K562 (cell line): ENCODE results near the gene SIK3.

ENCODE experiments used
- ARHGAP35 ChIP-seq: fragments of 450-650 bp; IDR thresholded peaks from 2 replicates; pipeline ENCODE4 v1.6.1; 2018; ENCODE audit not compliant: partially characterized antibody
- CTCF ChIP-seq, 3 experiments: IDR thresholded peaks in 2 of 3; conservative IDR thresholded peaks in 1 of 3; 2 replicates each; pipeline ENCODE4 v1.5.1; 2011 to 2012; ENCODE audit warnings: low read length in 3 of 3, mild to moderate bottlenecking in 3 of 3, control low read depth in 2 of 3, improper control_type of control experiment in 1 of 3, inconsistent platforms in 1 of 3, low read depth in 1 of 3, mixed read lengths in 1 of 3, moderate library complexity in 1 of 3; ENCODE audit not compliant: insufficient read depth in 2 of 3
- KDM5B ChIP-seq: fragments of 200-600 bp; sonication (generic); IDR thresholded peaks from 2 replicates; pipeline ENCODE4 v1.6.1; 2012; ENCODE audit warnings: low read depth, mild to moderate bottlenecking, moderate library complexity, low read length, control low read depth, inconsistent platforms; ENCODE audit not compliant: insufficient replicate concordance
- PCBP1 ChIP-seq: fragments of 200-400 bp; formaldehyde crosslinking; IDR thresholded peaks from 2 replicates; pipeline ENCODE4 v1.6.1; 2018; ENCODE audit warnings: mild to moderate bottlenecking, low read depth, low read length; ENCODE audit not compliant: poor library complexity, severe bottlenecking
- POLR2G ChIP-seq: fragments of 200-400 bp; formaldehyde crosslinking; IDR thresholded peaks from 2 replicates; pipeline ENCODE4 v1.6.1; 2017; ENCODE audit warnings: low read depth, mild to moderate bottlenecking, antibody characterized with exemption, low read length, moderate library complexity
- RAD21 ChIP-seq, 2 experiments: fragments of 250-450 bp in 1 of 2; fragments of 450-650 bp in 1 of 2; sonication (Bioruptor Pico) in 1 of 2; formaldehyde crosslinking in 1 of 2; IDR thresholded peaks in 1 of 2; conservative IDR thresholded peaks in 1 of 2; 2 replicates each; pipeline versions ENCODE4 v1.4.0 to v1.8.0; 2020 to 2022; ENCODE audit warnings: mild to moderate bottlenecking in 2 of 2, moderate library complexity in 1 of 2
- ZNF668 ChIP-seq: fragments of 250-450 bp; sonication (Bioruptor Pico); IDR thresholded peaks from 2 replicates; pipeline ENCODE4 v1.8.0; 2022; ENCODE audit warnings: mild to moderate bottlenecking, inconsistent platforms

- no peak for TF ChIP-seq CTCF (IDR thresholded peaks at IDR 0.05 in 2 of 3, conservative IDR thresholded peaks at IDR 0.05 in 1 of 3; ENCODE audit: insufficient read depth in 2 of 3, low read depth in 1 of 3, low read length in 3 of 3)
- TF ChIP-seq ARHGAP35: no peak
- no peak for TF ChIP-seq ZNF668 (CRISPR knock-in tag)
- TF ChIP-seq RAD21 (CRISPR knock-in tag; conservative IDR thresholded peaks at IDR 0.05 in 1 of 2, IDR thresholded peaks at IDR 0.05 in 1 of 2): no peak
- TF ChIP-seq KDM5B: no peak
- TF ChIP-seq PCBP1: no peak
- TF ChIP-seq POLR2G: no peak
These were observed 271.3 kb downstream of the SIK3 start for GRCh38 chr11:116826751-116827431.
